Measurements from ENCODE around the gene NTN5. TPM values are rescaled to one million over a fixed set of nuclear protein-coding genes. Genes with fewer than 3 reads are reported as not detected.

The NTN5 gene
- total RNA-seq, 1 experiment from 2014 or later: not detected

DNA sequence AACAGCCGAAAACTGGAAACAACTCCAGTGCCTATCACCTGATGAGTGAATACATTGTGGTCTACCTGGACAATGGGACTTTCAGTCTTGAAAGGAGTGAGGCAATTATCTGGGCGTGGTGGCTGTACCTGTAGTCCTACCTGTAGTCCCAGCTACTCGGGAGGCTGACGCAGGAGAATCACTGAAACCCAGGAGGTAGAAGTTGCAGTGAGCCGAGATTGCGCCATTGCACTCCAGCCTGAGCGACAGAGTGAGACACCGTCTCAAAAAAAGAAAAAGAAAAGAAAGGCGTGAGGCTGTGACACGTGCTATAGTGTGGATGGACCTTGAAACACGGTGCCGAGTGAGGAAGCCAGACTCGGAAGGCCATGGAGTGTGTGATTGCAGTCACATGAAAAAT lies 4.1 kb upstream of the NTN5 start:
- Histone ChIP-seq H3K4me1 (ENCODE audit: insufficient read depth, low read length, poor library complexity, severe bottlenecking) (peaks cover 4% of the 10 kb centered on the region), H3K27me3 (replicated peaks; ENCODE audit: insufficient read depth, low read depth, low read length, poor library complexity) (no peaks in the 10 kb centered on the region), H3K9me3 (ENCODE audit: low read depth, low read length, poor library complexity, severe bottlenecking) (no peaks in the 10 kb centered on the region), H3K36me3 (ENCODE audit: insufficient read depth, low read length, poor library complexity, severe bottlenecking) (no peaks in the 10 kb centered on the region), H3K4me3 (ENCODE audit: low read depth, low read length, poor library complexity, severe bottlenecking) (no peak overlapping the region), H3K27ac (ENCODE audit: low read depth, low read length, poor library complexity, severe bottlenecking) (no peak overlapping the region)
- BruUV-seq (replicated peaks): no TSS peak
- DNase-seq (ENCODE audit: low spot score): no peak
- POLR2A ChIA-PET (ENCODE audit: low non-redundant PET): no interaction called here
- TF ChIP-seq CTCF (conservative IDR thresholded peaks at IDR 0.05; ENCODE audit: low read depth, low read length) (no peak), EZH2 (IDR thresholded peaks at IDR 0.05; ENCODE audit: borderline replicate concordance, low read depth, low read length, poor library complexity, severe bottlenecking) (no peak)
- CTCF ChIA-PET: no interaction called here
- intact Hi-C loops (cut with micrococcal nuclease; ENCODE audit: unreplicated experiment): no loop called here

- ChIA-PET CTCF (no interaction called here), POLR2A (ENCODE audit: low non-redundant PET) (no interaction called here)
- Histone ChIP-seq H3K4me1 (ENCODE audit: insufficient read depth, low read length, poor library complexity, severe bottlenecking) (peaks cover 4% of the 10 kb centered on the region), H3K36me3 (ENCODE audit: insufficient read depth, low read length, poor library complexity, severe bottlenecking) (no peaks in the 10 kb centered on the region), H3K27me3 (replicated peaks; ENCODE audit: insufficient read depth, low read depth, low read length, poor library complexity) (no peaks in the 10 kb centered on the region), H3K27ac (ENCODE audit: low read depth, low read length, poor library complexity, severe bottlenecking) (no peak overlapping the region), H3K4me3 (ENCODE audit: low read depth, low read length, poor library complexity, severe bottlenecking) (no peak overlapping the region), H3K9me3 (ENCODE audit: low read depth, low read length, poor library complexity, severe bottlenecking) (no peaks in the 10 kb centered on the region)
- no TSS peak for BruUV-seq (replicated peaks)
- TF ChIP-seq EZH2 (IDR thresholded peaks at IDR 0.05; ENCODE audit: borderline replicate concordance, low read depth, low read length, poor library complexity, severe bottlenecking) (no peak), CTCF (conservative IDR thresholded peaks at IDR 0.05; ENCODE audit: low read depth, low read length) (no peak)
- no peak for DNase-seq (ENCODE audit: low spot score)
- intact Hi-C loops (cut with micrococcal nuclease; ENCODE audit: unreplicated experiment): no loop called here
Measured at GRCh38 chr19:48676487-48676886, 3.7 kb upstream of the NTN5 start.

GRCh38 chr19:48674921-48675824 lies 2.4 kb upstream of the NTN5 start:
- ChIA-PET POLR2A (ENCODE audit: low non-redundant PET) (no interaction called here), CTCF (interaction anchor here (1.0 to 1.2 kb wide), 2 partner anchors 110 to 295 kb away, joined by 4 to 5 read pairs; no protein-coding TSS in a partner anchor)
- no peaks in the 10 kb centered on the region for H3K27me3 ChIP-seq (replicated peaks; ENCODE audit: insufficient read depth, low read depth, low read length, poor library complexity)
- DNase-seq (ENCODE audit: low spot score): peak; percentile 93
- H3K27ac ChIP-seq (ENCODE audit: low read depth, low read length, poor library complexity, severe bottlenecking): no peak overlapping the region
- H3K36me3 ChIP-seq (ENCODE audit: insufficient read depth, low read length, poor library complexity, severe bottlenecking): no peaks in the 10 kb centered on the region
- H3K4me3 ChIP-seq (ENCODE audit: low read depth, low read length, poor library complexity, severe bottlenecking): no peak overlapping the region
- intact Hi-C loops (cut with micrococcal nuclease; ENCODE audit: unreplicated experiment): no loop called here
- no TSS peak for BruUV-seq (replicated peaks)
- no peak for TF ChIP-seq EZH2 (IDR thresholded peaks at IDR 0.05; ENCODE audit: borderline replicate concordance, low read depth, low read length, poor library complexity, severe bottlenecking)
- peak; percentile 94 for TF ChIP-seq CTCF (conservative IDR thresholded peaks at IDR 0.05; ENCODE audit: low read depth, low read length)
- peaks cover 4% of the 10 kb centered on the region for H3K4me1 ChIP-seq (ENCODE audit: insufficient read depth, low read length, poor library complexity, severe bottlenecking)
- H3K9me3 ChIP-seq (ENCODE audit: low read depth, low read length, poor library complexity, severe bottlenecking): no peaks in the 10 kb centered on the region
